Ovary (tissue), 9 donors: Measurements from ENCODE around the gene GMEB1. TPM values are rescaled to one million over a fixed set of nuclear protein-coding genes. Genes with fewer than 3 reads are reported as not detected.
"Not testable (repeated sequence)": the region's sequence is repeated elsewhere in the genome, so short reads cannot be mapped to it uniquely, and the experiment has no call there.

Experiments
- DNase-seq, 5 donors: peaks; one replicate each; pipeline ENCODE4 v3.0.0-alpha.2; 2019 to 2020
- H3K27ac ChIP-seq, 2 donors: fragments of 200-600 bp; one replicate each; pipeline versions ENCODE4 v1.5.1 to v1.8.0; 2019 to 2022
- H3K27me3 ChIP-seq: fragments of 200-600 bp; one replicate; pipeline ENCODE4 v1.8.0; 2022
- H3K36me3 ChIP-seq: fragments of 200-600 bp; sonication (generic); one replicate; pipeline ENCODE4 v1.5.1; 2019
- H3K4me1 ChIP-seq: one replicate; pipeline ENCODE4 v1.8.1; 2013; ENCODE audit warnings: mild to moderate bottlenecking, moderate library complexity; ENCODE audit not compliant: insufficient read depth
- H3K4me3 ChIP-seq: fragments of 200-600 bp; sonication (generic); one replicate; pipeline ENCODE4 v1.5.1; 2017
- H3K9me3 ChIP-seq, 2 donors: fragments of 200-600 bp in 1 of 2; sonication (generic) in 1 of 2; one replicate each; pipeline versions ENCODE4 v1.5.1 to v1.8.1; 2013 to 2019; ENCODE audit warnings: mild to moderate bottlenecking in 1 of 2, moderate library complexity in 1 of 2
- EP300 ChIP-seq: sonication (generic); formaldehyde crosslinking; IDR thresholded peaks from one replicate; pipeline ENCODE4 v1.6.1; 2017; ENCODE audit warnings: antibody characterized with exemption
- POLR2A ChIP-seq: fragments of 450-650 bp; IDR thresholded peaks from one replicate; pipeline ENCODE4 v1.6.1; 2017; ENCODE audit warnings: antibody characterized with exemption, mild to moderate bottlenecking, moderate library complexity
- WGBS, 3 donors: extraction: QIAGEN DNeasy Blood & Tissue Kit in 1 of 3; methylation state at CpG; one replicate each; pipeline versions ENCODE4 v1.1.5 to v1.1.7; 2013 to 2017; 5-methylcytosine and 5-hydroxymethylcytosine counted together
- intact Hi-C, 4 donors: fragments of 100-400 bp; cut with DNase I; formaldehyde crosslinking; loops; one replicate each; pipeline versions ENCODE4 v1.11.0 to v1.15.1; 2022 to 2023
- polyA plus RNA-seq, 2 donors: library from polyadenylated mRNA; stranded (reverse); fragments of 200-250 nt in 1 of 2; fragments of 350-450 nt in 1 of 2; fragmentation: Illumina TruSeq in 1 of 2; extraction: RNeasy Lipid Tissue Mini Kit (QIAGEN cat#74804) in 1 of 2; gene quantifications; one replicate each; pipeline ENCODE4 v1.2.3, GENCODE V29; 2013 to 2014
- total RNA-seq, 7 donors: library from RNA; depleted of rRNA in 2 of 7; stranded (reverse); fragments of >200 nt in 2 of 7; fragmentation: NEBNext Ultra II Directional in 3 of 7; extraction: Animal tissue kit (Norgen Biotek cat#: 25700) in 3 of 7; gene quantifications; one replicate each; pipeline versions ENCODE4 v1.1.0 to v1.2.4, GENCODE V29; 2016 to 2023
- TF ChIP-seq, protein P1 (sequence below), 3 donors: fragments of 450-650 bp in 2 of 3; fragments of 200-600 bp in 1 of 3; IDR thresholded peaks; one replicate each; pipeline versions ENCODE4 v1.5.1 to v1.8.0; 2016 to 2022; ENCODE audit warnings: antibody characterized with exemption in 3 of 3, mild to moderate bottlenecking in 1 of 3
- donor health status: DM: no; HTN: no; CAD: no; lungs with moderate emphysema.
- donor health status: DM: no; HTN: no; CAD: no.
- donor health status: Bipolar disorder and iron deficiency.
- donor health status: DM: yes; HTN: yes; CAD: no.
- donor health status: DM: no; HTN: no; CAD: no.
- donor health status: DM: yes; HTN: yes; CAD: no.

Gene GMEB1
- total and polyA plus RNA-seq, 9 donors: 6.3 to 18.3 (median 13.2) TPM

DNA sequence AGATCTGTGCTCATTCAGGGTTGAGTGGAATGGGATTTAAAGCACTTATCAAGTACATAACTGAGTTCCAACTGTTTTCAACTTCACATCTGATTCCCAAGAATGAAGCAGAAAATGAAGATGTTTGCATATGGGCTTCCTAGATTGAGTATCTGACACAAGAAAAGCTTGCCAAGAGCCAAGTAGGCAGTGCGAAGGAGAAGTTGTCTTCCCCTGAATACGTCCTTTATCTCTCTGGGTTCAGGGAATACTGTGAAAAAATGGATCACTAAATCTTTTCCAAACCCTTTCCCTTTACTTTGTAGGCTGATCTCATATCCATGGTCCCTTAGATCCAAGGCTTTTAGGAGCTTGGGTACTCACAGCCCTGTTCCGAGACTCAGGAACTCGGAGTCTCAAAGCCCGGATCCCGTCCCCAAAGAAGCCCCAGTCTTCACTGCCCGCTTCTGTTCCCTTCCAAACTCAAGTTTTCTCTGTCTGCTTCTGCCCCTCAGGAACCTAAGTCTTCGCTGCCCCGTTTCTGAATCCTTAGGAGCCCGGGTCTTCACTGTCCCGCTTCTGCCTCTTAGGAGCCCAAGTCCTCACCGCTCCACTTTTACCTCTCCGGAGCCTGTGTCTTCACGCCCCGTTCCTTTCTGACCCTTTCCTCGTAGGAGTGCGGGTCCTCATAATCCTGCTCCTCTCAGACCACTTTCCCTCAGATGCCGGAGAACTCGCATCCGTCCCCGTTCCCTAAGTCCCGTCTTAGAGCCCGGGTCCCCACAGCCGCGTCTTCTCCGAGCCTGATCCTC lies 26.3 kb upstream of the GMEB1 start:
- intact Hi-C loops: loop anchor here in 2 of 4 donors (5.0 kb wide), 1 partner anchor 95 kb away; the partner anchor contains the start of gene YTHDF2 (in 2 of the 2)
- Histone ChIP-seq H3K27ac (peak overlapping the region; percentile 46 to 80), H3K9me3 (no peaks in the 10 kb centered on the region), H3K27me3 (no peaks in the 10 kb centered on the region), H3K4me3 (peak overlapping the region; percentile 53), H3K4me1 (peaks cover 5% of the 10 kb centered on the region), H3K36me3 (no peaks in the 10 kb centered on the region)
- DNase-seq: no peak
- TF ChIP-seq EP300 (no peak), POLR2A (no peak)
- TF ChIP-seq, protein P1, sequence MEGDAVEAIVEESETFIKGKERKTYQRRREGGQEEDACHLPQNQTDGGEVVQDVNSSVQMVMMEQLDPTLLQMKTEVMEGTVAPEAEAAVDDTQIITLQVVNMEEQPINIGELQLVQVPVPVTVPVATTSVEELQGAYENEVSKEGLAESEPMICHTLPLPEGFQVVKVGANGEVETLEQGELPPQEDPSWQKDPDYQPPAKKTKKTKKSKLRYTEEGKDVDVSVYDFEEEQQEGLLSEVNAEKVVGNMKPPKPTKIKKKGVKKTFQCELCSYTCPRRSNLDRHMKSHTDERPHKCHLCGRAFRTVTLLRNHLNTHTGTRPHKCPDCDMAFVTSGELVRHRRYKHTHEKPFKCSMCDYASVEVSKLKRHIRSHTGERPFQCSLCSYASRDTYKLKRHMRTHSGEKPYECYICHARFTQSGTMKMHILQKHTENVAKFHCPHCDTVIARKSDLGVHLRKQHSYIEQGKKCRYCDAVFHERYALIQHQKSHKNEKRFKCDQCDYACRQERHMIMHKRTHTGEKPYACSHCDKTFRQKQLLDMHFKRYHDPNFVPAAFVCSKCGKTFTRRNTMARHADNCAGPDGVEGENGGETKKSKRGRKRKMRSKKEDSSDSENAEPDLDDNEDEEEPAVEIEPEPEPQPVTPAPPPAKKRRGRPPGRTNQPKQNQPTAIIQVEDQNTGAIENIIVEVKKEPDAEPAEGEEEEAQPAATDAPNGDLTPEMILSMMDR (IDR thresholded peaks at IDR 0.05): no peak
- WGBS, 3 donors: 0 to 1% (median 1%) methylated on average over 26 of the region's 26 CpGs

DNA sequence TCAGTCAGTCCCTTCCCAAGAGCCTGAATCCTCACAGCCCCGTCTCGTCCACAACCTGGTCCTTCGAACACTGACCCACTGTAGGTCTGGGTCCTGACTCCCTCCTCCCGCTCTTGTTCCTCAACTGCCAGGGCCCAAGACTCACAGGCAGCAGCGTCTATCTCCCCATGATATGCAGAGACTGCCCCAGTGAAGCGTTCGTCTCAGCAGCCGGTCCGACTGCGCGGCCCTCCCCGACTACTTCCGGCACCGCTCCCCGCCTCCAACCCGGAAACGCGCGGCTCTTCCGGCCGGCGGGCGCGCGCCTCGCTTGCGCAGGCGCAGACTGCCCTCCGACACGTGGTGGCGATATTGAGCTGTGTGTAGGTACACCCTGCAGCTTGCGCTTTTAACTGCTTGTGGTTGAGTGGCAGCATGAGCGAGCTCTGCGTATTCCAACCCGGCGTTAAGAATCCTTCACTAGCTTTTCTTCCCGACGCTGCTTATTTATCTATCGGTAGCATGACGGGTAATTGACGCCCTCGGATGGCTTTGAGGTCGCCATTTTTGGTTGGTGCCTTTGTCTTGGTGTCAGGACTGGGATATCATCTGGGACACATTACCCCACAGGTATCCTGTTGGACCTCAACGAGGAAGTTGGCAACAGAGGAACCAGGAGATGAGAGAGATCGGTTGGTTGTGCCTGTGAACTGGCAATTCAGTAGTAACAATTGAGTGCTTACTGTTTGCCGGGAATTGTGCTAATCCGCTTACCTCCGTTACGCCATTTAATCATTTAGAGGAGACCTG lies 25.5 kb upstream of the GMEB1 start, which contains the start of gene TAF12:
Gene TAF12, minus strand, starts transcription at position 221 of the 789 bp plus-strand sequence. CDS start 20,986 bp downstream, outside the sequence.
- intact Hi-C loops: loop anchor here in 2 of 4 donors (5.0 kb wide), 1 partner anchor 94 kb away; the partner anchor contains the start of gene YTHDF2 (in 2 of the 2)
- no peaks in the 10 kb centered on the region for H3K9me3 ChIP-seq
- H3K27ac ChIP-seq: peak within 1 kb of the TSS; percentile 47 to 80
- DNase-seq: peak; percentile 89 to 95 (median 92)
- H3K4me1 ChIP-seq: peaks cover 5% of the 10 kb centered on the region
- TF ChIP-seq POLR2A: no peak
- TF ChIP-seq, protein P1 (IDR thresholded peaks at IDR 0.05): peak in 2 of 3 donors; percentile 60 to 67
- no peak for TF ChIP-seq EP300
- WGBS, 3 donors: 0 to 1% (median 0%) methylated on average over 49 of the region's 49 CpGs
- H3K4me3 ChIP-seq: peak within 1 kb of the TSS; percentile 53
- H3K36me3 ChIP-seq: no peaks in the 10 kb centered on the region
- H3K27me3 ChIP-seq: no peaks in the 10 kb centered on the region

DNA sequence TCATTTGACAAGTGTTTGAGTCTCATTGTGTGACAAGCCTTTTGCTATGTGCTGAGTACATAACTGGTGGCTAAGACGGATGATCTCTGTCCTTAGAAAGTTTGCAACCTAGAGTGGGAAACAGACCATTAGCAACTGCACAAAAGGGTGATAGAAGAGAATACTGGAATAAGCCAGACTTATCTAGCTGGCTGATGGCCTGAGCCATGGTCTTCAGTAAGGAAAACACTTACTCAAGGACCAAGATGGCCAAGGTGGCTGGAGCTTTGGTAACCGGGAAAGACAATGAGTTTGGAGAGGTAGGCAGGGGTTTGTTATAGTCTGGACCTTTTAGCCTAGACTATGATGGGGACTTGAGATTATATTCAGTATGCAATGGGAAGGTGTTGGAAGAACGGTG lies 24.1 kb upstream of the GMEB1 start:
- WGBS, 3 donors: 93 to 94% (median 94%) methylated on average over 3 of the region's 3 CpGs
- H3K27me3 ChIP-seq: no peaks in the 10 kb centered on the region
- H3K4me3 ChIP-seq: no peak overlapping the region
- H3K36me3 ChIP-seq: no peaks in the 10 kb centered on the region
- intact Hi-C loops: loop anchor here in 2 of 4 donors (5.0 kb wide), 1 partner anchor 93 kb away; the partner anchor contains the start of gene YTHDF2 (in 2 of the 2)
- no peak for TF ChIP-seq EP300
- TF ChIP-seq POLR2A: no peak
- TF ChIP-seq, protein P1 (IDR thresholded peaks at IDR 0.05): no peak
- peaks cover 5% of the 10 kb centered on the region for H3K4me1 ChIP-seq
- peak overlapping the region in 1 of 2 donors; percentile 80 for H3K27ac ChIP-seq
- H3K9me3 ChIP-seq: no peaks in the 10 kb centered on the region
- no peak for DNase-seq

DNA sequence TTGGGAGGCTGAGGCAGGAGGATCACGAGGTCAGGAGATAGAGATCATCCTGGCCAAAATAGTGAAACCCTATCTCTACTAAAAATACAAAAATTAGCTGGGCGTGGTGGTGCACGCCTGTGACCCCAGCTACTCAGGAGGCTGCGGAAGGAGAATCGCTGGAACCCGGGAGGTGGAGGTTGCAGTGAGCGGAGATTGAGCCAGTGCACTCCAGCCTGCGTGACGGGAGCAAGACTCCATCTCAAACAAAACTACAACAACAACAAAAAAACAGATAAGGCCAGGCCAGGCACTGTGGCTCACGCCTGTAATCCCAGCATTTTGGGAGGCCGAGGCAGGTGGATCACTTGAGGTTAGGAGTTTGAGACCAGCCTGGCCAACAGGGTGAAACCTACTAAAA lies 23.2 kb upstream of the GMEB1 start:
- DNase-seq, H3K9me3 ChIP-seq, H3K4me3 ChIP-seq, H3K27ac ChIP-seq, intact Hi-C loops, H3K36me3 ChIP-seq, H3K4me1 ChIP-seq, H3K27me3 ChIP-seq: not testable (repeated sequence)
- 93 to 95% (median 94%) methylated on average over 11 of the region's 11 CpGs for WGBS, 3 donors
